Lower leg skin (tissue), 4 donors: ENCODE measurements around the gene MICALL2. TPM values are rescaled to one million over a fixed set of nuclear protein-coding genes. Genes with fewer than 3 reads are reported as not detected.

ENCODE experiments used
- DNase-seq, 2 donors: peaks; one replicate each; pipeline ENCODE4 v3.0.0-alpha.2; 2019; ENCODE audit warnings: low spot score in 2 of 2
- H3K4me3 ChIP-seq: fragments of 200-600 bp; sonication (generic); 2 replicates; pipeline ENCODE4 v1.5.1; 2017; ENCODE audit warnings: mild to moderate bottlenecking, low read depth; ENCODE audit not compliant: poor library complexity, severe bottlenecking
- POLR2A ChIP-seq, 2 donors: fragments of 450-650 bp; IDR thresholded peaks; one replicate each; pipeline ENCODE4 v1.6.1; 2016 to 2017; ENCODE audit warnings: antibody characterized with exemption in 2 of 2, mild to moderate bottlenecking in 1 of 2, moderate library complexity in 1 of 2
- WGBS, 2 donors: methylation state at CpG; one replicate each; pipeline ENCODE4 v1.1.5; 2018; 5-methylcytosine and 5-hydroxymethylcytosine counted together
- intact Hi-C: fragments of 100-400 bp; cut with DNase I; formaldehyde crosslinking; loops from one replicate; pipeline ENCODE4 v1.15.0; 2023; ENCODE audit warnings: low total_unique reads
- total RNA-seq, 4 donors: library from RNA; depleted of rRNA; stranded (reverse); fragments of >200 nt; gene quantifications; one replicate each; pipeline ENCODE4 v1.1.0, GENCODE V29; 2016
- TF ChIP-seq, protein P1 (sequence below), 3 donors: fragments of 450-650 bp; IDR thresholded peaks; one replicate each; pipeline ENCODE4 v1.5.1; 2016; ENCODE audit warnings: antibody characterized with exemption in 3 of 3, mild to moderate bottlenecking in 3 of 3, moderate library complexity in 2 of 3

MICALL2 gene
- total RNA-seq, 4 donors from 2014 or later = 10.4 to 17.0 (median 14.0) TPM

- intact Hi-C loops = no loop called here
- no peak overlapping the region for H3K4me3 ChIP-seq
- DNase-seq = no peak
- 71 to 74% methylated on average over 12 of the region's 12 CpGs for WGBS, 2 donors
- TF ChIP-seq, protein P1, sequence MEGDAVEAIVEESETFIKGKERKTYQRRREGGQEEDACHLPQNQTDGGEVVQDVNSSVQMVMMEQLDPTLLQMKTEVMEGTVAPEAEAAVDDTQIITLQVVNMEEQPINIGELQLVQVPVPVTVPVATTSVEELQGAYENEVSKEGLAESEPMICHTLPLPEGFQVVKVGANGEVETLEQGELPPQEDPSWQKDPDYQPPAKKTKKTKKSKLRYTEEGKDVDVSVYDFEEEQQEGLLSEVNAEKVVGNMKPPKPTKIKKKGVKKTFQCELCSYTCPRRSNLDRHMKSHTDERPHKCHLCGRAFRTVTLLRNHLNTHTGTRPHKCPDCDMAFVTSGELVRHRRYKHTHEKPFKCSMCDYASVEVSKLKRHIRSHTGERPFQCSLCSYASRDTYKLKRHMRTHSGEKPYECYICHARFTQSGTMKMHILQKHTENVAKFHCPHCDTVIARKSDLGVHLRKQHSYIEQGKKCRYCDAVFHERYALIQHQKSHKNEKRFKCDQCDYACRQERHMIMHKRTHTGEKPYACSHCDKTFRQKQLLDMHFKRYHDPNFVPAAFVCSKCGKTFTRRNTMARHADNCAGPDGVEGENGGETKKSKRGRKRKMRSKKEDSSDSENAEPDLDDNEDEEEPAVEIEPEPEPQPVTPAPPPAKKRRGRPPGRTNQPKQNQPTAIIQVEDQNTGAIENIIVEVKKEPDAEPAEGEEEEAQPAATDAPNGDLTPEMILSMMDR (IDR thresholded peaks at IDR 0.05) = no peak
- no peak for TF ChIP-seq POLR2A (IDR thresholded peaks at IDR 0.05)
Measured at GRCh38 chr7:1397491-1398327, 61.6 kb downstream of the MICALL2 start.

DNA sequence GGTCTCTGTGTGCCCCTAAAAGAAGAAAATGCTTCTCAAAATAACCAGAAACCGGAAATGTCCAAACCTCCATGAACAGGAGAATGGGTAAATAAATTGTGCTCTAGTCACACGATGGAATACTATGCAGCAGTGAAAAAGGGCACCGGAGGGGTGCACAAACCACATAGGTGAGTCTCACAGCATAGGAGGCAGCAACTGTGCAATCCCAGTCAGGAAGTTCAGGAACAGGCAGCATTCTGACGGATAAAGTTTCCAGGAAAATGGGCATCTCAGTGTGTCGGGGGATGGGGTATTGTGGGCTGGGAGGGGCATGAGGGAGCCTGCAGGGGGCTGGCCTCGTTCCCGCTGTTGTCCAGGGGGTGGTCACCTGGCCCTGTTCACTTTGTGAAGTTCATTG is 63.1 kb downstream of the MICALL2 start:
- 63 to 72% methylated on average over 7 of the region's 7 CpGs for WGBS, 2 donors

DNA sequence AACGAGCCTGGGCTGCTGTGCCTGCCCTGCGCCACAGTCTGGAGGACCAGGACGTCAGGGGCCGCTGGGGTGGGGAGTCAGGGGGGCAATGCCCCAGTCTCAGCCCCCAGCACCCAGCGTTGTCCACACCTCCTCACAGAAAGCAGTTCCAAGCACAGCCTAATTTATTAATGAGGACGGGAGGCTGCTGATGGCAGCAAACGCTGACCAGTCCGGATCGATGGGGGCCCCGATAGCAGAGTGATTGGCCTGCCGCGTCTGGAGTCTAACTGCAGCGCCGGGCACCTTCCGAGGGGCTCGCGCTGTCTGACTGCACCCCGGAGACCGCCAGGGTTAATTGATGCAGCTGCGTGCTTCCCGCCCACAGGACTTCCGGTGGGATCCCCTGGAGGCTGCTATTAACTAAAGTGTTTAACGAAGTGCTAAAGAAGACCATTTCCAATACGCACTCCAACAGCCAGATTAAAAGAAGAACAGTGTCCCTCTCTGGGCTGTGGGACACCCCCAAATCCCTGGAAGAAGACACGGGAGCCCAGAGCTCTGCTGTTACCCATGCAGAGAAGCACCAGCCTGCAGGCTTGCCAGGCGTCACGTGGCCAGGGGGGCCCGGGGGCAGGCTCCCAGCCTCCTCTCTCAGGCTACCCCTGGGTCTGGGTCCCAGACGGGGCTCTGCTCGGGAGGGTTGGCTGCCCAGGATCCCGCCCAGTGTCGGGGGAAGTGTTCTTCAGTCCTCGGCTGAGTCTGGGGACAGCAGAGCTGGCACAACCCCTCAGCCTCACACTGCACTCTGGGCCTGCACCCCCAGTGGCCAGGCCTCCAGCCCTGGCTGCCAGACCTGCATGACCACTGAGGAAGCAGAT is 63.8 kb downstream of the MICALL2 start:
- intact Hi-C loops = no loop called here
- WGBS, 2 donors = 63 to 64% methylated on average over 26 to 33 of the region's 33 CpGs
- no peak overlapping the region for H3K4me3 ChIP-seq
- TF ChIP-seq, protein P1 (IDR thresholded peaks at IDR 0.05) = no peak
- TF ChIP-seq POLR2A (IDR thresholded peaks at IDR 0.05) = no peak
- DNase-seq = no peak

More for the DNA sequence above, 63.1 kb downstream of the MICALL2 start:
- intact Hi-C loops = no loop called here
- H3K4me3 ChIP-seq = no peak overlapping the region
- no peak for DNase-seq
- no peak for TF ChIP-seq POLR2A (IDR thresholded peaks at IDR 0.05)
- TF ChIP-seq, protein P1 (IDR thresholded peaks at IDR 0.05) = no peak

- no peak for DNase-seq
- TF ChIP-seq, protein P1 (IDR thresholded peaks at IDR 0.05) = no peak
- TF ChIP-seq POLR2A (IDR thresholded peaks at IDR 0.05) = no peak
- 76 to 78% methylated on average over 3 to 4 of the region's 4 CpGs for WGBS, 2 donors
- no peak overlapping the region for H3K4me3 ChIP-seq
- intact Hi-C loops = no loop called here
Measured at GRCh38 chr7:1394371-1394770, 64.9 kb downstream of the MICALL2 start.

DNA sequence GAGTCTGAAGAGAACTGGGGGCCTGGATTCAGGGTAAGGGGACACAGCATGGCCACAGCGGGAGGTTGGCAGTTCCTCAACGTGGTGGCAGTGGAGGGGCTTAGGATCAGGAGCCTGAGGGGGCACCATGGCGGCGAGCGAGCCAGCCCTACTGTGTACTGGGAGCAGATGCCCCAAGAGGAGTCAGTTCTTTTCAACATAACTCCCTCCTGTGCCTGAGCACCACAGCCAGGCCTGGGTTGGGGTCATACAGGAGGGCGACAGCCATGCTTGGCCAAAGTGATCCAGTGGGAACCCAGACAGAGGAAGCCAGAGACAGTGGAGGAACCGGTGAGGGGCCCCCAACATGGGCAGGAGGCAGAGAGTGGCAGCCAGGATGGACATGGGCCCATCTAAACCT is 65.8 kb downstream of the MICALL2 start:
- H3K4me3 ChIP-seq = no peak overlapping the region
- TF ChIP-seq, protein P1 (IDR thresholded peaks at IDR 0.05) = no peak
- no peak for TF ChIP-seq POLR2A (IDR thresholded peaks at IDR 0.05)
- intact Hi-C loops = no loop called here
- WGBS, 2 donors = 78 to 82% methylated on average over 7 of the region's 7 CpGs
- DNase-seq = no peak
